SU-DHL-6 (cell line): ENCODE data around the gene ELMO1.

Experiments
- H2AFZ ChIP-seq: fragments of 200-600 bp; sonication (generic); 2 replicates; pipeline ENCODE4 v1.6.1; 2014; ENCODE audit warnings: low read depth, mild to moderate bottlenecking, moderate library complexity, mixed read lengths, antibody characterized with exemption, low read length; ENCODE audit not compliant: severe bottlenecking
- H3F3A ChIP-seq: fragments of 200-600 bp; shearing (Covaris generic); 2 replicates; pipeline ENCODE4 v1.6.0; 2016; ENCODE audit warnings: antibody characterized with exemption, mild to moderate bottlenecking; ENCODE audit not compliant: insufficient read depth
- H3K27ac ChIP-seq: fragments of 200-600 bp; sonication (generic); 2 replicates; pipeline ENCODE4 v1.5.1; 2016; ENCODE audit warnings: low read depth, mild to moderate bottlenecking, low read length, moderate library complexity, mixed read lengths
- H3K27me3 ChIP-seq: fragments of 200-600 bp; sonication (generic), shearing (Covaris generic); 2 replicates; pipeline ENCODE4 v1.6.0; 2014; ENCODE audit warnings: mild to moderate bottlenecking, low read length
- H3K36me3 ChIP-seq: fragments of 200-600 bp; sonication (generic); 2 replicates; pipeline ENCODE4 v1.6.1; 2014; ENCODE audit warnings: mild to moderate bottlenecking, low read length, mixed read lengths
- H3K4me2 ChIP-seq: fragments of 300-600, 200-600 bp; shearing (Covaris generic), sonication (generic); 2 replicates; pipeline ENCODE4 v1.6.0; 2014; ENCODE audit warnings: low read length, low read depth, mild to moderate bottlenecking; ENCODE audit not compliant: poor library complexity, severe bottlenecking
- H3K4me3 ChIP-seq: fragments of 200-600 bp; sonication (generic); 2 replicates; pipeline ENCODE4 v1.5.1; 2014; ENCODE audit warnings: antibody characterized with exemption, low read length, mild to moderate bottlenecking, mixed read lengths; ENCODE audit not compliant: insufficient read depth, poor library complexity, severe bottlenecking
- H3K79me2 ChIP-seq: fragments of 200-600 bp; sonication (generic); 2 replicates; pipeline ENCODE4 v1.6.1; 2014; ENCODE audit warnings: mild to moderate bottlenecking, low read length, moderate library complexity; ENCODE audit not compliant: insufficient read depth
- H3K9ac ChIP-seq: fragments of 200-600 bp; sonication (generic); 2 replicates; pipeline ENCODE4 v1.7.0; 2014; ENCODE audit warnings: mild to moderate bottlenecking, low read length
- H3K9me2 ChIP-seq: fragments of 200-600 bp; sonication (generic); replicated peaks from 2 replicates; pipeline ENCODE4 v1.6.1; 2014; ENCODE audit warnings: low read length; ENCODE audit not compliant: insufficient read depth
- H3K9me3 ChIP-seq: fragments of 200-600 bp; sonication (generic); 2 replicates; pipeline ENCODE4 v1.6.1; 2014; ENCODE audit warnings: low read length, mixed read lengths; ENCODE audit not compliant: insufficient read depth
- H4K20me1 ChIP-seq: fragments of 200-600 bp; sonication (generic); 2 replicates; pipeline ENCODE4 v1.6.1; 2014; ENCODE audit warnings: low read depth, mild to moderate bottlenecking, antibody characterized with exemption, low read length, moderate library complexity, mixed read lengths
- CTCF ChIP-seq: fragments of 200-600 bp; sonication (generic); IDR thresholded peaks from one replicate; pipeline ENCODE4 v1.5.1; 2017; ENCODE audit warnings: antibody characterized with exemption, mild to moderate bottlenecking, low read length, moderate library complexity; ENCODE audit not compliant: insufficient read depth, poor library complexity, severe bottlenecking
- EZH2phosphoT487 ChIP-seq: fragments of 200-600 bp; sonication (generic), shearing (Covaris generic); conservative IDR thresholded peaks from 2 replicates; pipeline ENCODE4 v1.6.1; 2018; ENCODE audit warnings: mild to moderate bottlenecking, antibody characterized with exemption, low read length, moderate library complexity, mixed read lengths

ELMO1 gene

GRCh38 chr7:37229381-37229780 lies 219.3 kb downstream of the ELMO1 start:
- Histone ChIP-seq H4K20me1 (no peaks in the 10 kb centered on the region), H3K4me3 (no peak overlapping the region), H2AFZ (no peak overlapping the region), H3K9me3 (no peaks in the 10 kb centered on the region), H3F3A (no peaks in the 10 kb centered on the region), H3K27ac (no peak overlapping the region), H3K36me3 (peaks cover 2% of the 10 kb centered on the region; the same call in 1 of the 2 replicates), H3K4me2 (no peak overlapping the region), H3K79me2 (no peaks in the 10 kb centered on the region), H3K9me2 (no peaks in the 10 kb centered on the region), H3K9ac (no peak overlapping the region), H3K27me3 (no peaks in the 10 kb centered on the region)
- TF ChIP-seq CTCF (no peak), EZH2phosphoT487 (no peak)

- no peak overlapping the region for H3K9ac ChIP-seq
- no peak overlapping the region for H3K4me3 ChIP-seq
- H3K36me3 ChIP-seq: 0 out of 2 replicates have a peak, but pooled peaks cover 7% of the 10 kb centered on the region
- no peaks in the 10 kb centered on the region for H3F3A ChIP-seq
- no peaks in the 10 kb centered on the region for H4K20me1 ChIP-seq
- no peaks in the 10 kb centered on the region for H3K79me2 ChIP-seq
- no peak overlapping the region for H2AFZ ChIP-seq
- no peaks in the 10 kb centered on the region for H3K9me3 ChIP-seq
- H3K9me2 ChIP-seq: no peaks in the 10 kb centered on the region
- H3K27ac ChIP-seq: no peak overlapping the region
- no peaks in the 10 kb centered on the region for H3K27me3 ChIP-seq
- TF ChIP-seq EZH2phosphoT487 (no peak), CTCF (no peak)
- no peak overlapping the region for H3K4me2 ChIP-seq
Measured at GRCh38 chr7:37225285-37225969, 223.2 kb downstream of the ELMO1 start.

GRCh38 chr7:37224746-37225145 lies 223.9 kb downstream of the ELMO1 start:
- Histone ChIP-seq H2AFZ (no peak overlapping the region), H3F3A (no peaks in the 10 kb centered on the region), H3K36me3 (0 out of 2 replicates have a peak, but pooled peaks cover 7% of the 10 kb centered on the region), H3K27ac (no peak overlapping the region), H3K4me3 (no peak overlapping the region), H3K4me2 (no peak overlapping the region), H3K9ac (no peak overlapping the region), H3K79me2 (no peaks in the 10 kb centered on the region), H3K27me3 (no peaks in the 10 kb centered on the region), H3K9me2 (no peaks in the 10 kb centered on the region), H3K9me3 (no peaks in the 10 kb centered on the region), H4K20me1 (no peaks in the 10 kb centered on the region)
- TF ChIP-seq EZH2phosphoT487 (no peak), CTCF (no peak)
